ENCODE data around the gene AACS. TPM values are rescaled to one million over a fixed set of nuclear protein-coding genes. Genes with fewer than 3 reads are reported as not detected.

The AACS gene
- total and polyA plus RNA-seq, 10 donors: 5.1 to 18.9 (median 11.4) TPM

DNA sequence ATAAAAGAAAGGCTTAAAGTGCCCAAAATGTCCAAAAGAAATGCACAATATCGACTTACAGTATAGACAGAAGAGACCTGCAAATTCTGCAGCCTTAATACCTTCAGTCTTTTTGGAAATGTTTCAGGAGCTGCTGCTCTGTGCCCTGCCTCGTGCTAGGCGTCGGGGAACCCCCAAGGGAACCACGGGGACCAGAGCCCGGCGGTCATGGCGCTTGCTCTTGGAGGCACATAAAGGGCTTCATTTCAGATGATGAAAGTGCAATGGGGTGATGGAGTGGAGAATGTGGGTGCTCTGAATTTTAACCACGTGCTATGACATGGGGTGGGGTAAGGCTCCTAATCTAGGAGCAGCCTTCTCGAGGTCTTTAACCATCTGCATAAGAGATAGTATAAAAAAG, 14.8 kb upstream of the AACS start:
- DNase-seq: peak; percentile 68
- H3K36me3 ChIP-seq: no peaks in the 10 kb centered on the region
- H3K9me3 ChIP-seq: no peaks in the 10 kb centered on the region
- H3K27ac ChIP-seq: no peak overlapping the region
- intact Hi-C loops (cut with DNase I; ENCODE audit: low total_unique reads): no loop called here
- TF ChIP-seq, protein P1, sequence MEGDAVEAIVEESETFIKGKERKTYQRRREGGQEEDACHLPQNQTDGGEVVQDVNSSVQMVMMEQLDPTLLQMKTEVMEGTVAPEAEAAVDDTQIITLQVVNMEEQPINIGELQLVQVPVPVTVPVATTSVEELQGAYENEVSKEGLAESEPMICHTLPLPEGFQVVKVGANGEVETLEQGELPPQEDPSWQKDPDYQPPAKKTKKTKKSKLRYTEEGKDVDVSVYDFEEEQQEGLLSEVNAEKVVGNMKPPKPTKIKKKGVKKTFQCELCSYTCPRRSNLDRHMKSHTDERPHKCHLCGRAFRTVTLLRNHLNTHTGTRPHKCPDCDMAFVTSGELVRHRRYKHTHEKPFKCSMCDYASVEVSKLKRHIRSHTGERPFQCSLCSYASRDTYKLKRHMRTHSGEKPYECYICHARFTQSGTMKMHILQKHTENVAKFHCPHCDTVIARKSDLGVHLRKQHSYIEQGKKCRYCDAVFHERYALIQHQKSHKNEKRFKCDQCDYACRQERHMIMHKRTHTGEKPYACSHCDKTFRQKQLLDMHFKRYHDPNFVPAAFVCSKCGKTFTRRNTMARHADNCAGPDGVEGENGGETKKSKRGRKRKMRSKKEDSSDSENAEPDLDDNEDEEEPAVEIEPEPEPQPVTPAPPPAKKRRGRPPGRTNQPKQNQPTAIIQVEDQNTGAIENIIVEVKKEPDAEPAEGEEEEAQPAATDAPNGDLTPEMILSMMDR (IDR thresholded peaks at IDR 0.05 in 8 of 11, conservative IDR thresholded peaks at IDR 0.05 in 3 of 11): no peak
- TF ChIP-seq POLR2A (IDR thresholded peaks at IDR 0.05): no peak
- TF ChIP-seq POLR2AphosphoS5 (IDR thresholded peaks at IDR 0.05): no peak
- 83 to 92% (median 87%) methylated on average over 10 of the region's 10 CpGs for WGBS, 5 donors
- peaks cover 0 to 15% (median 10%) of the 10 kb centered on the region in 6 donors for H3K4me1 ChIP-seq
- no peak overlapping the region for H3K4me3 ChIP-seq
- H3K27me3 ChIP-seq (replicated peaks in 1 of 7): no peaks in the 10 kb centered on the region

DNA sequence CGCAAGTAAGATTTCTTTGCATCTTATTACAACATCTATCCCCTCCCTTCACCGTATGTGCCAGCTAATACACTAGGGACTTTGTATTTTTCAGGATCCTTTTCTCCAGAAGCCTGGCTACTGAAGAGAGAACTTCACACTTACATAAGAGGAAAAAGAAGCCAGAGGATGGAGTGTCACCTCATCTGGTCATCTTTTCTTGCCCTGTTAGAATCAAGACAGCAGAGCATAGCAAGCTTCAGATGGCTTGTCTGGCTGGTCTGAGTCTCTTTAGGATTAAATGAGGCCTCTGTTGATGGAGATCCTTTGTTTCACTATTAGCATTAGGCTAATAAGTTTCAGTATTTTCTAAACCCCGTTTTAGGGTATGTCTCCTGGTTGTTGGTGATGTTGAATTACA, 14.4 kb upstream of the AACS start:
- H3K27me3 ChIP-seq (replicated peaks in 1 of 7): no peaks in the 10 kb centered on the region
- WGBS, 5 donors: 73 to 89% (median 82%) methylated on average over 3 of the region's 3 CpGs
- TF ChIP-seq POLR2A (IDR thresholded peaks at IDR 0.05) (no peak), POLR2AphosphoS5 (IDR thresholded peaks at IDR 0.05) (no peak)
- TF ChIP-seq, protein P1 (IDR thresholded peaks at IDR 0.05 in 8 of 11, conservative IDR thresholded peaks at IDR 0.05 in 3 of 11): no peak
- intact Hi-C loops (cut with DNase I; ENCODE audit: low total_unique reads): no loop called here
- peaks cover 0 to 15% (median 10%) of the 10 kb centered on the region in 6 donors for H3K4me1 ChIP-seq
- no peak for DNase-seq
- no peak overlapping the region for H3K27ac ChIP-seq
- no peaks in the 10 kb centered on the region for H3K36me3 ChIP-seq
- H3K9me3 ChIP-seq: no peaks in the 10 kb centered on the region
- no peak overlapping the region for H3K4me3 ChIP-seq

DNA sequence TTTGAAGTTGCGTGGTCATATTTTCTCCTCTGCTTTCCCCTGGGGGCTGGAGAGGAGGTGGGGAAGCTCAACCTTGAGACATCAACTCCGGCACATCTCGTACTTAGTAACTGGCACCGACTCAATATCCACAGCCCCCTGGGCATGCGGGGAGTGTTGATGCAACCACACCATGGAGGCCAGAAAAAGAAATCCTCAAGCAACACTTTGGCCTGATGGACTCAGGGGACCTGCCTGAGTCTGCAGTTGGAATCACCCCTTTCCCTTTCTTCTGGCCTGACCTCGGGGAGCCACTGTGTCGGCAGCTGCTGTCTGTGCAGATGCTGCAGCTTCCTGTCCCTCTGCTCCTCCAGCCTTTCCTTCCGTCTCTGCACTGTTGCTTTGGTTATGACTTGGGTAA, 11.4 kb upstream of the AACS start:
- 65 to 72% (median 69%) methylated on average over 8 of the region's 8 CpGs for WGBS, 5 donors
- no peak for TF ChIP-seq POLR2A (IDR thresholded peaks at IDR 0.05)
- TF ChIP-seq POLR2AphosphoS5 (IDR thresholded peaks at IDR 0.05): no peak
- TF ChIP-seq, protein P1 (IDR thresholded peaks at IDR 0.05 in 8 of 11, conservative IDR thresholded peaks at IDR 0.05 in 3 of 11): no peak
- H3K4me3 ChIP-seq: no peak overlapping the region

DNA sequence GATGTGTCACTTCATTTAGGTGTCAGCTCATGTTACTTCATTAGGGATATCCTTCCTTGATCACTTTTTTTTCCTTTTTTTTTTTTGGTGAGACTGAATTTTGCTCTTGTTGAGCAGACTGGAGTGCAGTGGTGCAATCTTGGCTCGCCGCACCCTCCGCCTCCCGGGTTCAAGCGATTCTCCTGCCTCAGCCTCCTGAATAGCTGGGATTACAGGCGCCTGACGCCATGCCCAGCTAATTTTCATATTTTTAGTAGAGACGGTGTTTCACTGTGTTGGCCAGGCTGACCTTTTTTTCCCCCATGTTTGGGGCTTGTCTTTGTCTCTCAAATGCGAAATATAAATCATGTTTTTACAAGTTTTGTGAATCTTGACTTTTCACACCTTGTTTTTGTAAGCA, 9.6 kb upstream of the AACS start:
- Histone ChIP-seq H3K9me3 (no peaks in the 10 kb centered on the region), H3K27ac (no peak overlapping the region), H3K4me1 (no peaks in the 10 kb centered on the region), H3K4me3 (no peak overlapping the region), H3K27me3 (replicated peaks in 1 of 7) (no peaks in the 10 kb centered on the region), H3K36me3 (no peaks in the 10 kb centered on the region)
- no peak for TF ChIP-seq POLR2AphosphoS5 (IDR thresholded peaks at IDR 0.05)
- TF ChIP-seq, protein P1 (IDR thresholded peaks at IDR 0.05 in 8 of 11, conservative IDR thresholded peaks at IDR 0.05 in 3 of 11): no peak
- no peak for TF ChIP-seq POLR2A (IDR thresholded peaks at IDR 0.05)
- no peak for DNase-seq
- 81 to 98% (median 90%) methylated on average over 9 of the region's 9 CpGs for WGBS, 5 donors
- intact Hi-C loops (cut with DNase I; ENCODE audit: low total_unique reads): no loop called here

More for the DNA sequence above, 11.4 kb upstream of the AACS start:
- H3K27me3 ChIP-seq (replicated peaks in 1 of 7): no peaks in the 10 kb centered on the region
- DNase-seq: peak; percentile 48
- no peaks in the 10 kb centered on the region for H3K9me3 ChIP-seq
- peaks cover 0 to 13% (median 8%) of the 10 kb centered on the region in 6 donors for H3K4me1 ChIP-seq
- intact Hi-C loops (cut with DNase I; ENCODE audit: low total_unique reads): no loop called here
- no peak overlapping the region for H3K27ac ChIP-seq
- H3K36me3 ChIP-seq: no peaks in the 10 kb centered on the region

Data from spleen (tissue), 11 donors.